Measurements from ENCODE around the gene CYP4V2.

CYP4V2 gene

GRCh38 chr4:186146458-186146857 lies 44.9 kb upstream of the CYP4V2 start:
- Histone ChIP-seq H3K9me3 (replicated peaks in 1 of 2; ENCODE audit: control insufficient read depth in 2 of 2, insufficient read depth in 1 of 2, low read depth in 1 of 2, low read length in 2 of 2) (no peaks in the 10 kb centered on the region), H3K79me1 (ENCODE audit: low read depth, low read length) (no peaks in the 10 kb centered on the region), H4K8ac (ENCODE audit: low read depth, low read length) (no peak overlapping the region), H3K4me3 (ENCODE audit: low read length in 2 of 2) (no peak overlapping the region), H2AFZ (ENCODE audit: low read length) (no peak overlapping the region), H2BK12ac (ENCODE audit: low read length) (no peak overlapping the region), H2BK120ac (ENCODE audit: low read depth, low read length) (no peak overlapping the region), H3K36me3 (replicated peaks in 1 of 2; ENCODE audit: control insufficient read depth in 2 of 2, insufficient read depth in 2 of 2, low read length in 2 of 2) (no peaks in the 10 kb centered on the region), H3K4me1 (ENCODE audit: control insufficient read depth in 2 of 2, insufficient read depth in 1 of 2, low read depth in 1 of 2, low read length in 2 of 2) (peaks cover 8% of the 10 kb centered on the region in 2 donors), H2BK5ac (ENCODE audit: low read length) (no peak overlapping the region), H3K9ac (ENCODE audit: low read depth, low read length, poor library complexity) (no peak overlapping the region), H4K91ac (ENCODE audit: low read depth, low read length, poor library complexity) (no peak overlapping the region), H3K14ac (ENCODE audit: low read length) (no peak overlapping the region), H2AK5ac (ENCODE audit: low read depth, low read length) (no peak overlapping the region), H3K27ac (replicated peaks; ENCODE audit: low read length) (no peak overlapping the region), H3K23ac (ENCODE audit: low read depth, low read length, poor library complexity) (no peak overlapping the region), H3K4me2 (ENCODE audit: insufficient read depth, low read length, poor library complexity, severe bottlenecking) (no peak overlapping the region), H3K4ac (ENCODE audit: low read length) (no peak overlapping the region), H2BK15ac (ENCODE audit: low read length) (no peak overlapping the region), H3K27me3 (ENCODE audit: control insufficient read depth in 3 of 3, insufficient read depth in 3 of 3, low read depth in 1 of 3, low read length in 3 of 3) (peaks cover 0 to 34% (median 10%) of the 10 kb centered on the region in 3 experiments), H3K18ac (ENCODE audit: low read length) (no peak overlapping the region)
- no CpG with 5 or more reads among the region's 9 CpGs for WGBS, 2 donors (ENCODE audit: extremely low coverage in 2 of 2, insufficient read length in 2 of 2, insufficient replicate concordance in 1 of 2)
- DNase-seq (ENCODE audit: low spot score), result no peak

DNA sequence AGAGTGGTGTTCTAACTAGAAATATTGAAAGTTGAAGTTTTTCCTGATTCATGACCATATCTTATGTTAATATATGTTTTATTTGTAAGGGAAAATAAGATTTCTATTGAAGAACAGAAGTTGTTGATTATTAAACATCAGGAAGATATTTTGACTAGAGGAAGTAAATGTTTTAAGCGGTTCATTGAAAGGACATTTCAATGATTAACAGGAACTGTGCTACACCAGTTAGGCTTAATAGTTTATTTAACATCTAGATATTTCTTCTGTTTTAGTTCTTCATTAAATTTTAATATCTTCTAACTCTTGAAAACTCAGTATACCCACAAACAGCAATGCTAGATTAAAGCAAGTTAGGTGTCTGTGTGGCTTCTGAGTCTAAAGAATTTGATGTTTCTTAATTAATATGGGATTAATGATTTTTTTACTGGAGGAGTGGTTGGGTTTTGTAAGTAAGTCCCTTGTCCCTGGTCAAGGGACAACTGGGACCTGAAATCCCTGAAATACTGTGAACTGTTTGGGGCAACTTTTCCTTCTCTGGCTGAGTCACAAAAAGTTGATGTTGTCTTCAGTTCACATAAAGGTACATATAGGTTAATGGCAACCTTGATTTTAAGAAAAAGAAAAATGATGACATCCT lies 42.9 kb upstream of the CYP4V2 start:
- no peak overlapping the region for H3K14ac ChIP-seq (ENCODE audit: low read length)
- no peak overlapping the region for H2AFZ ChIP-seq (ENCODE audit: low read length)
- no peak overlapping the region for H3K18ac ChIP-seq (ENCODE audit: low read length)
- no peak overlapping the region for H3K4me2 ChIP-seq (ENCODE audit: insufficient read depth, low read length, poor library complexity, severe bottlenecking)
- H4K8ac ChIP-seq (ENCODE audit: low read depth, low read length), result no peak overlapping the region
- no peak overlapping the region for H3K23ac ChIP-seq (ENCODE audit: low read depth, low read length, poor library complexity)
- H2BK120ac ChIP-seq (ENCODE audit: low read depth, low read length), result no peak overlapping the region
- no peaks in the 10 kb centered on the region for H3K79me1 ChIP-seq (ENCODE audit: low read depth, low read length)
- no peak overlapping the region for H2BK12ac ChIP-seq (ENCODE audit: low read length)
- H3K4me1 ChIP-seq (ENCODE audit: control insufficient read depth in 2 of 2, insufficient read depth in 1 of 2, low read depth in 1 of 2, low read length in 2 of 2), result peaks cover 8% of the 10 kb centered on the region in 2 donors
- H2AK5ac ChIP-seq (ENCODE audit: low read depth, low read length), result no peak overlapping the region
- no peak overlapping the region for H3K9ac ChIP-seq (ENCODE audit: low read depth, low read length, poor library complexity)
- DNase-seq (ENCODE audit: low spot score), result no peak
- no peak overlapping the region for H2BK5ac ChIP-seq (ENCODE audit: low read length)
- no peaks in the 10 kb centered on the region for H3K9me3 ChIP-seq (replicated peaks in 1 of 2; ENCODE audit: control insufficient read depth in 2 of 2, insufficient read depth in 1 of 2, low read depth in 1 of 2, low read length in 2 of 2)
- H3K27ac ChIP-seq (replicated peaks; ENCODE audit: low read length), result no peak overlapping the region
- H4K91ac ChIP-seq (ENCODE audit: low read depth, low read length, poor library complexity), result no peak overlapping the region
- H3K36me3 ChIP-seq (replicated peaks in 1 of 2; ENCODE audit: control insufficient read depth in 2 of 2, insufficient read depth in 2 of 2, low read length in 2 of 2), result no peaks in the 10 kb centered on the region
- no peak overlapping the region for H3K4me3 ChIP-seq (ENCODE audit: low read length in 2 of 2)
- no peak overlapping the region for H3K4ac ChIP-seq (ENCODE audit: low read length)
- peaks cover 0 to 25% (median 10%) of the 10 kb centered on the region in 3 experiments for H3K27me3 ChIP-seq (ENCODE audit: control insufficient read depth in 3 of 3, insufficient read depth in 3 of 3, low read depth in 1 of 3, low read length in 3 of 3)
- no peak overlapping the region for H2BK15ac ChIP-seq (ENCODE audit: low read length)
- no CpG with 5 or more reads among the region's 1 CpG for WGBS, 2 donors (ENCODE audit: extremely low coverage in 2 of 2, insufficient read length in 2 of 2, insufficient replicate concordance in 1 of 2)

- H3K4me2 ChIP-seq (ENCODE audit: insufficient read depth, low read length, poor library complexity, severe bottlenecking), result no peak overlapping the region
These were observed 41.5 kb upstream of the CYP4V2 start for GRCh38 chr4:186149872-186150271.

GRCh38 chr4:186150926-186151325 lies 40.4 kb upstream of the CYP4V2 start:
- Histone ChIP-seq H3K4me1 (ENCODE audit: control insufficient read depth in 2 of 2, insufficient read depth in 1 of 2, low read depth in 1 of 2, low read length in 2 of 2) (no peaks in the 10 kb centered on the region), H2BK15ac (ENCODE audit: low read length) (no peak overlapping the region), H3K18ac (ENCODE audit: low read length) (peak overlapping the region; percentile 35), H3K36me3 (replicated peaks in 1 of 2; ENCODE audit: control insufficient read depth in 2 of 2, insufficient read depth in 2 of 2, low read length in 2 of 2) (no peaks in the 10 kb centered on the region), H3K9ac (ENCODE audit: low read depth, low read length, poor library complexity) (no peak overlapping the region), H4K91ac (ENCODE audit: low read depth, low read length, poor library complexity) (no peak overlapping the region), H3K14ac (ENCODE audit: low read length) (no peak overlapping the region), H2AK5ac (ENCODE audit: low read depth, low read length) (no peak overlapping the region), H2BK12ac (ENCODE audit: low read length) (no peak overlapping the region), H3K9me3 (replicated peaks in 1 of 2; ENCODE audit: control insufficient read depth in 2 of 2, insufficient read depth in 1 of 2, low read depth in 1 of 2, low read length in 2 of 2) (no peaks in the 10 kb centered on the region), H3K27me3 (ENCODE audit: control insufficient read depth in 3 of 3, insufficient read depth in 3 of 3, low read depth in 1 of 3, low read length in 3 of 3) (peaks cover 0 to 9% (median 7%) of the 10 kb centered on the region in 3 experiments), H3K23ac (ENCODE audit: low read depth, low read length, poor library complexity) (no peak overlapping the region), H3K4me3 (ENCODE audit: low read length in 2 of 2) (no peak overlapping the region), H3K4ac (ENCODE audit: low read length) (no peak overlapping the region), H3K27ac (replicated peaks; ENCODE audit: low read length) (no peak overlapping the region), H4K8ac (ENCODE audit: low read depth, low read length) (no peak overlapping the region), H2AFZ (ENCODE audit: low read length) (no peak overlapping the region), H3K4me2 (ENCODE audit: insufficient read depth, low read length, poor library complexity, severe bottlenecking) (no peak overlapping the region), H2BK120ac (ENCODE audit: low read depth, low read length) (no peak overlapping the region), H2BK5ac (ENCODE audit: low read length) (no peak overlapping the region), H3K79me1 (ENCODE audit: low read depth, low read length) (no peaks in the 10 kb centered on the region)
- no peak for DNase-seq (ENCODE audit: low spot score)
- no CpG with 5 or more reads among the region's 13 CpGs for WGBS, 2 donors (ENCODE audit: extremely low coverage in 2 of 2, insufficient read length in 2 of 2, insufficient replicate concordance in 1 of 2)

More at GRCh38 chr4:186149872-186150271, 41.5 kb upstream of the CYP4V2 start:
- Histone ChIP-seq H4K91ac (ENCODE audit: low read depth, low read length, poor library complexity) (no peak overlapping the region), H3K36me3 (replicated peaks in 1 of 2; ENCODE audit: control insufficient read depth in 2 of 2, insufficient read depth in 2 of 2, low read length in 2 of 2) (no peaks in the 10 kb centered on the region), H3K27ac (replicated peaks; ENCODE audit: low read length) (no peak overlapping the region), H3K4me1 (ENCODE audit: control insufficient read depth in 2 of 2, insufficient read depth in 1 of 2, low read depth in 1 of 2, low read length in 2 of 2) (peaks cover 3% of the 10 kb centered on the region in 2 donors), H3K23ac (ENCODE audit: low read depth, low read length, poor library complexity) (no peak overlapping the region), H2BK120ac (ENCODE audit: low read depth, low read length) (no peak overlapping the region), H2BK5ac (ENCODE audit: low read length) (no peak overlapping the region), H3K9ac (ENCODE audit: low read depth, low read length, poor library complexity) (no peak overlapping the region), H3K18ac (ENCODE audit: low read length) (no peak overlapping the region), H3K14ac (ENCODE audit: low read length) (no peak overlapping the region), H2BK12ac (ENCODE audit: low read length) (no peak overlapping the region), H3K4me3 (ENCODE audit: low read length in 2 of 2) (no peak overlapping the region), H2BK15ac (ENCODE audit: low read length) (no peak overlapping the region), H2AK5ac (ENCODE audit: low read depth, low read length) (no peak overlapping the region), H3K9me3 (replicated peaks in 1 of 2; ENCODE audit: control insufficient read depth in 2 of 2, insufficient read depth in 1 of 2, low read depth in 1 of 2, low read length in 2 of 2) (no peaks in the 10 kb centered on the region), H4K8ac (ENCODE audit: low read depth, low read length) (no peak overlapping the region), H3K79me1 (ENCODE audit: low read depth, low read length) (no peaks in the 10 kb centered on the region), H3K27me3 (ENCODE audit: control insufficient read depth in 3 of 3, insufficient read depth in 3 of 3, low read depth in 1 of 3, low read length in 3 of 3) (peaks cover 0 to 17% (median 10%) of the 10 kb centered on the region in 3 experiments), H2AFZ (ENCODE audit: low read length) (no peak overlapping the region), H3K4ac (ENCODE audit: low read length) (no peak overlapping the region)
- DNase-seq (ENCODE audit: low spot score), result no peak
- no CpG with 5 or more reads among the region's 14 CpGs for WGBS, 2 donors (ENCODE audit: extremely low coverage in 2 of 2, insufficient read length in 2 of 2, insufficient replicate concordance in 1 of 2)

Data from neuronal stem cell (in vitro differentiated cells).